Bronchial epithelial cell (primary cell): ENCODE results near the gene TMTC4. TPM values are rescaled to one million over a fixed set of nuclear protein-coding genes. Genes with fewer than 3 reads are reported as not detected.

Experiments
- DNase-seq: peaks from one replicate; pipeline ENCODE4 v3.0.0-alpha.2; 2010; ENCODE audit warnings: low read depth
- FAIRE-seq: peaks from 2 replicates; lab custom pipeline; 2011; peaks lifted over from hg19 to GRCh38; lab: Jason Lieb, UNC
- H3K27me3 ChIP-seq: 2 replicates; pipeline ENCODE4 v1.5.1; 2011; ENCODE audit warnings: low read length; ENCODE audit not compliant: control insufficient read depth, insufficient read depth
- H3K36me3 ChIP-seq: 2 replicates; pipeline ENCODE4 v1.5.1; 2011; ENCODE audit warnings: low read length; ENCODE audit not compliant: control insufficient read depth, insufficient read depth
- H3K4me3 ChIP-seq: 2 replicates; pipeline ENCODE4 v1.5.1; 2011; ENCODE audit warnings: mild to moderate bottlenecking, low read depth, low read length, control low read depth
- total RNA-seq: library from RNA; depleted of rRNA; stranded (reverse); fragments of >200 nt; gene quantifications from 2 replicates; pipeline ENCODE4 v1.2.1, GENCODE V29; 2014
- TF ChIP-seq, protein P1 (sequence below): IDR thresholded peaks from 2 replicates; pipeline ENCODE4 v1.5.1; 2011; ENCODE audit warnings: mild to moderate bottlenecking, moderate library complexity, low read length, control low read depth, inconsistent platforms; ENCODE audit not compliant: insufficient read depth, severe bottlenecking

TMTC4 gene
- total RNA-seq, 1 donor from 2014 or later: 17.1 TPM

DNA sequence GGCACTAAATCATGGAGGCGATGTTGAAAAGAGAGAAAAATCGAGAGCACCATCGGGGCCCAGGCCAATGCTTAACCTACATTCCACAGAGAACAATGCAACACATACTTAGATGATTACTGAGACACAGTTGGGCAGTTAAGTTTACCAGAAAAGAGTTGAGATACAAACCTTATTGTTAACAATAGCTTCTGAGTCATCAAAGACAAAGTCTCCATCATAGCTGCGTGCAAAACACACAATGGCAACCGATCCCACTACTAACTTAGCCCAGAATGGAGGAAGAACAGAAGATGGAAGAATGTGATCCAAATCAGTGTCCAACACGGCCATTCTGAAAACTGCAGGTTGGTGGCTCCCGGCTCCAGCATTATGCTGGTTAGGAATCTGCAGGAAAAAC lies 6.2 kb downstream of the TMTC4 start:
- TF ChIP-seq, protein P1, sequence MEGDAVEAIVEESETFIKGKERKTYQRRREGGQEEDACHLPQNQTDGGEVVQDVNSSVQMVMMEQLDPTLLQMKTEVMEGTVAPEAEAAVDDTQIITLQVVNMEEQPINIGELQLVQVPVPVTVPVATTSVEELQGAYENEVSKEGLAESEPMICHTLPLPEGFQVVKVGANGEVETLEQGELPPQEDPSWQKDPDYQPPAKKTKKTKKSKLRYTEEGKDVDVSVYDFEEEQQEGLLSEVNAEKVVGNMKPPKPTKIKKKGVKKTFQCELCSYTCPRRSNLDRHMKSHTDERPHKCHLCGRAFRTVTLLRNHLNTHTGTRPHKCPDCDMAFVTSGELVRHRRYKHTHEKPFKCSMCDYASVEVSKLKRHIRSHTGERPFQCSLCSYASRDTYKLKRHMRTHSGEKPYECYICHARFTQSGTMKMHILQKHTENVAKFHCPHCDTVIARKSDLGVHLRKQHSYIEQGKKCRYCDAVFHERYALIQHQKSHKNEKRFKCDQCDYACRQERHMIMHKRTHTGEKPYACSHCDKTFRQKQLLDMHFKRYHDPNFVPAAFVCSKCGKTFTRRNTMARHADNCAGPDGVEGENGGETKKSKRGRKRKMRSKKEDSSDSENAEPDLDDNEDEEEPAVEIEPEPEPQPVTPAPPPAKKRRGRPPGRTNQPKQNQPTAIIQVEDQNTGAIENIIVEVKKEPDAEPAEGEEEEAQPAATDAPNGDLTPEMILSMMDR: no peak
- no peak overlapping the region for H3K4me3 ChIP-seq
- no peaks in the 10 kb centered on the region for H3K27me3 ChIP-seq
- DNase-seq: peak; percentile 8
- FAIRE-seq: peak; percentile 13
- peaks cover 14% of the 10 kb centered on the region for H3K36me3 ChIP-seq

DNA sequence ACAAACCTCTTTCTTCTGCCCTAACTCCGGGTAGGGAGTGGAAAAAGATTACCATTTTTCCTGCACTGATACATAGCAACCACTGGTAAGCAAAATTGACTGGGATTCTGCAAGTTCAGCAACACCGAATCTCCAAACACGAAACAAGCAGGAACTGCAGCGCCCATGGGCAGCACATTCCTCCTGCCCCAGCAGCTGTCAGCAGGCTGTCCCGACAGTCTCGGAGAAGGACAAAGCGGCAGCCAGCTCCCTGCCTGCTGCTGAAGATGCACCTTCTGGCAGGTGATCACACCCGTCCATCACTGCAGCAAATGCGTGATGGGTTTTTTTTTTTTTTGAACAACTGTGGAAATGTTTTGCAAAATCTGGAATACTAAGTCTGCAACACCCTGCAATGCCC lies 6.7 kb downstream of the TMTC4 start:
- no peak overlapping the region for H3K4me3 ChIP-seq
- TF ChIP-seq, protein P1: no peak
- FAIRE-seq (no peak), DNase-seq (no peak)
- peaks cover 14% of the 10 kb centered on the region for H3K36me3 ChIP-seq
- H3K27me3 ChIP-seq: no peaks in the 10 kb centered on the region

DNA sequence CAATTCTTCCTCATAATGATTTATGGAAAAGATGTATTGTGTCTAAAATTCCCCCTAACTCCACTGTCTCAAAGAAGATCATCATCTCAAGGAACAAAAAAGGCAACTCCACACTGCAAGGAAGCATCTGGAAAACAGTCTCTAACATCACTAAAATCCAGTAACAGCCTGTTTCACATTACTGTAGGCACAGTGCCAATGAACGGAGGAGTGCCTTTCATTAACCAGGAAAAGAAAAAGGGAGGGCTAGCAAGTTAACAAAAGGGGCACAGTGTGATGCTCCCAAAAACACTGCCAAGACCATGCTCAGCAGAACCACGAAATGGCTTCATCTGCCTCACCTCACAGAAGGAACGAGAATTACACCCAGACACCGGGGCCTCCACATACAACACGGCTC lies 8.5 kb downstream of the TMTC4 start:
- no peak for DNase-seq
- peaks cover 17% of the 10 kb centered on the region for H3K36me3 ChIP-seq
- no peak for FAIRE-seq
- no peak overlapping the region for H3K4me3 ChIP-seq
- H3K27me3 ChIP-seq: no peaks in the 10 kb centered on the region
- TF ChIP-seq, protein P1: no peak

DNA sequence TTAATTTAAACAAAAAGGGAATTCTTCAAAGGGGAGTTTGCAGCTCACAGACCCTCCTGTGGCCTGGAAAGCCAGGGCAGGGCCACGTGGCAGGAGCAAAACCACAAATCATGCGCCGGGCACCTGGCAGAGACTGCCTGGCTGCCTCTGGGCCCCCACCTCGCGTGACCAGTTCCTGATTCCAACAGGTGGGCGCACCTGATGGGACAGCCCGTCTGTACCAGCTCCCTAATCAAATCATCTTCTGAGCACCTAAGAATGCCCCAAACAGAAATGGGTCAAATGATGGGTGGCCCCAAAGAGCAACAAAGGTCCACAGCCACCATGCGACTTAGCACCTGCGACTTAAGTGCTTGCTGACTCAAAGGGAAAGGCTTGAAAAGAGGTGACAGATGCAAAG lies 9.2 kb downstream of the TMTC4 start:
- H3K27me3 ChIP-seq: no peaks in the 10 kb centered on the region
- no peak for FAIRE-seq
- TF ChIP-seq, protein P1: no peak
- no peak overlapping the region for H3K4me3 ChIP-seq
- H3K36me3 ChIP-seq: peaks cover 16% of the 10 kb centered on the region
- DNase-seq: no peak

DNA sequence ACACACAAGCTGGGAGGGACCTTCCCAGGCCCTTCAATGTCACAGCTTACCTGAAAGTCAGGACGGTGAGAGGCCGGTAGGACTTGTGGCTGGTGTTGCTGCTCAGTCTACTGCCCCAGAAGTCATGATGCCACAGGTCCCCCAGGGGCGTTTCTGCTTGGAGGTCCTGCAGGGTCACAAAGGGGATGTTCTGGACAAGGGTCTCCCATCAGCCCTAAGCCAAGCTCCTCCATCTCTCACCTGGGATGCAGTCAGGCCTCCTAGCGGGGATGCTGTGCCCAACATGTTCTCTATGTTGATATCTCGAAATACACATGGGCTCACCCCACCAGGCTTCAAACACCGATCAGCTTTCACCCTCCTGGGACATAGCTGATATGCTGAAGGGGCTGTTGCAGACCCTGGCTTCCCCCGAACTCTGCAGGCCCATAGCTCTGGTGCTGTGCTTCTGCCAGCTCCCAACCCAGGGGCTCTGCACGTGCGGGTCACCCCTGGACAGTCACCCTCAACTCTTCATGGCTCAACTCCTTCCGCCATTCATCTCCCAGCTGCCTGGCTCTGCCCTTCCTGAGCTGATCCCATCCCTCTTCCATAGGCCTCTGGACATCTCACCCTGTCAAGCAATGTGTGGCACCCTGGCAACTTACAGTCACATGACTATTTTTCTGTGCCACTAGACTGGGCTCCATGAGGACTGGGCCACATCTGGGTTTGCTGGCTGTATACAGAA lies 10.3 kb downstream of the TMTC4 start:
- Histone ChIP-seq H3K27me3 (no peaks in the 10 kb centered on the region), H3K36me3 (peaks cover 14% of the 10 kb centered on the region), H3K4me3 (no peak overlapping the region)
- TF ChIP-seq, protein P1: no peak
- DNase-seq (no peak), FAIRE-seq (no peak)
